ENCODE results near the gene AKR7A2.
"Not testable (repeated sequence)": the region's sequence is repeated elsewhere in the genome, so short reads cannot be mapped to it uniquely, and the experiment has no call there.

AKR7A2 gene

GRCh38 chr1:19260211-19261138 lies 51.5 kb downstream of the AKR7A2 start:
- DNase-seq (ENCODE audit: low spot score), result no peak

- DNase-seq (ENCODE audit: low spot score), result no peak
Measured at GRCh38 chr1:19258353-19258752, 53.6 kb downstream of the AKR7A2 start.

GRCh38 chr1:19257178-19257914 lies 54.6 kb downstream of the AKR7A2 start:
- DNase-seq (ENCODE audit: low spot score), result no peak

GRCh38 chr1:19256301-19256700 lies 55.6 kb downstream of the AKR7A2 start:
- not testable (repeated sequence) for DNase-seq (ENCODE audit: low spot score)

GRCh38 chr1:19255288-19255687 lies 56.7 kb downstream of the AKR7A2 start:
- no peak for DNase-seq (ENCODE audit: low spot score)

- peak; percentile 28 for DNase-seq (ENCODE audit: low spot score)
Measured at GRCh38 chr1:19254416-19254815, 57.5 kb downstream of the AKR7A2 start.

Measured in pons (tissue), 1 donor.